ENCODE measurements around the gene BRD3. TPM values are rescaled to one million over a fixed set of nuclear protein-coding genes. Genes with fewer than 3 reads are reported as not detected.

Gene BRD3
- total RNA-seq, 1 donor from 2014 or later, result 48.7 TPM

DNA sequence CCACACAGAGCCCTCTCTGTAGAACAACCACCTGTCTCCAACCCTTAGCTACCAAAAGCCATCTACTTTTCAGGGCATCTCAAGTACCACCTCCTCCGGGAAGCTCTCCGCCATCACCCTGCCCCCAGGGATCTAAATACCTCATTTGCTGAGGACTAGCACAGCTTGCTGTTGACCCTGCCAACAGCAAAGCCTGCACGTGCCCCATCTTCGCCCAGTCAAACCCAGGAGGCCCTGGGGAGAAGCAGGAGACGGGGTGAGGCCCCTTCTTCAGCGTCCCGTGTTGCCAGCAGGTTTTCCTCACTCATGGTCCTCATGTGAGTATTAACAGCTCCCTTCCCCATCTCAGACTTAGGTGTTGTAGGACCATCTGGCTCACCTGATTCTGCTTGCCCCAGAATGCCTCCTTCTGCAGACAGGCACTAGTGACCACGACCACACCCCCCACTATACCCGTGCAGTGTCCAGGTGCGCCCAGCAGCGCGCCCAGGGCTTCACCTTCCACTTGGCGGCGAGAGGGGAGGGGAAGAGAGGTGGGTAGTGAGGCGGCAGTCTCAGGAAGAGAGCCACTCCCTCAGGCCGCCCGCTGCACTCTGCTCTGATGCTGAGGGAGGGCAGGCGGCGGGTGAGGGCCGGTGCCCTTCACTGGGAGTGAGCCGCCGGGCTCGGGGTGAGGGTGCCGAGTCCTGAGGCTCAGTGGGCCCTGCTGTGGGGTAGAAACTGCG is 86.8 kb downstream of the BRD3 start:
- Mint-ChIP-seq H3K4me3 (ENCODE audit: unreplicated experiment) (no peak overlapping the region), H3K27me3 (ENCODE audit: low read depth) (no peaks in the 10 kb centered on the region), H3K9me3 (ENCODE audit: low read depth) (no peaks in the 10 kb centered on the region), H3K27ac (ENCODE audit: unreplicated experiment) (no peak overlapping the region), H3K36me3 (ENCODE audit: low read depth) (no peaks in the 10 kb centered on the region), H3K4me1 (ENCODE audit: low read depth) (peaks cover 22% of the 10 kb centered on the region)
- TF ChIP-seq, protein P1, sequence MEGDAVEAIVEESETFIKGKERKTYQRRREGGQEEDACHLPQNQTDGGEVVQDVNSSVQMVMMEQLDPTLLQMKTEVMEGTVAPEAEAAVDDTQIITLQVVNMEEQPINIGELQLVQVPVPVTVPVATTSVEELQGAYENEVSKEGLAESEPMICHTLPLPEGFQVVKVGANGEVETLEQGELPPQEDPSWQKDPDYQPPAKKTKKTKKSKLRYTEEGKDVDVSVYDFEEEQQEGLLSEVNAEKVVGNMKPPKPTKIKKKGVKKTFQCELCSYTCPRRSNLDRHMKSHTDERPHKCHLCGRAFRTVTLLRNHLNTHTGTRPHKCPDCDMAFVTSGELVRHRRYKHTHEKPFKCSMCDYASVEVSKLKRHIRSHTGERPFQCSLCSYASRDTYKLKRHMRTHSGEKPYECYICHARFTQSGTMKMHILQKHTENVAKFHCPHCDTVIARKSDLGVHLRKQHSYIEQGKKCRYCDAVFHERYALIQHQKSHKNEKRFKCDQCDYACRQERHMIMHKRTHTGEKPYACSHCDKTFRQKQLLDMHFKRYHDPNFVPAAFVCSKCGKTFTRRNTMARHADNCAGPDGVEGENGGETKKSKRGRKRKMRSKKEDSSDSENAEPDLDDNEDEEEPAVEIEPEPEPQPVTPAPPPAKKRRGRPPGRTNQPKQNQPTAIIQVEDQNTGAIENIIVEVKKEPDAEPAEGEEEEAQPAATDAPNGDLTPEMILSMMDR (IDR thresholded peaks at IDR 0.05), result no peak
- DNase-seq (ENCODE audit: low spot score), result peak; percentile 86

Other genes with a start within 250 kb of the BRD3 start
- gene VAV2, start 75.7 kb downstream of the BRD3 start, total RNA-seq, result 17.7 to 34.2 TPM (median 19.3 TPM) in 3 replicates
- 13.7 to 27.6 TPM (median 15.7 TPM) in 3 replicates for gene BRD3OS, start 42.5 kb downstream of the BRD3 start, total RNA-seq
- gene WDR5, start 68.1 kb upstream of the BRD3 start, total RNA-seq, result 22.2 to 24.2 TPM (median 23.9 TPM) in 3 replicates
- gene RNU6ATAC, start 96.5 kb upstream of the BRD3 start, total RNA-seq, result 27.7 to 40.8 TPM (median 32.9 TPM) in 3 replicates

Measured in chondrocyte (in vitro differentiated cells).